ENCODE data around the gene MZB1. TPM values are rescaled to one million over a fixed set of nuclear protein-coding genes. Genes with fewer than 3 reads are reported as not detected.

The MZB1 gene
- total RNA-seq, 1 donor from 2014 or later, result 0.24 TPM

- DNase-seq (ENCODE audit: low spot score, unreplicated experiment), result peak; percentile 95
- Mint-ChIP-seq H3K36me3 (ENCODE audit: insufficient read depth) (peaks cover 13% of the 10 kb centered on the region), H3K4me1 (ENCODE audit: low read depth) (peaks cover 19% of the 10 kb centered on the region), H3K27me3 (no peaks in the 10 kb centered on the region), H3K27ac (peak within 1 kb of the TSS; percentile 100), H3K9me3 (ENCODE audit: low read depth) (no peaks in the 10 kb centered on the region), H3K4me3 (ENCODE audit: low read depth) (peak within 1 kb of the TSS; percentile 98)
- peak; percentile 67 for TF ChIP-seq CTCF (IDR thresholded peaks at IDR 0.05; ENCODE audit: unreplicated experiment)
Observed at GRCh38 chr5:139341689-139342422, 47.9 kb downstream of the MZB1 start, which contains the start of gene PAIP2. TSS of gene PAIP2 (plus strand) at chr5:139341854. CDS start at chr5:139363785, 21,931 bp downstream.

GRCh38 chr5:139341187-139341688 is 48.5 kb downstream of the MZB1 start:
- Mint-ChIP-seq H3K4me1 (ENCODE audit: low read depth) (peaks cover 19% of the 10 kb centered on the region), H3K27ac (peak overlapping the region; percentile 100), H3K9me3 (ENCODE audit: low read depth) (no peaks in the 10 kb centered on the region), H3K27me3 (no peaks in the 10 kb centered on the region), H3K36me3 (ENCODE audit: insufficient read depth) (peaks cover 11% of the 10 kb centered on the region), H3K4me3 (ENCODE audit: low read depth) (peak overlapping the region; percentile 98)
- no peak for TF ChIP-seq CTCF (IDR thresholded peaks at IDR 0.05; ENCODE audit: unreplicated experiment)
- no peak for DNase-seq (ENCODE audit: low spot score, unreplicated experiment)

- peak overlapping the region; percentile 26 for H3K4me3 Mint-ChIP-seq (ENCODE audit: low read depth)
- TF ChIP-seq CTCF (IDR thresholded peaks at IDR 0.05; ENCODE audit: unreplicated experiment), result no peak
- H3K27ac Mint-ChIP-seq, result peak overlapping the region; percentile 49
- H3K9me3 Mint-ChIP-seq (ENCODE audit: low read depth), result no peaks in the 10 kb centered on the region
- H3K27me3 Mint-ChIP-seq, result no peaks in the 10 kb centered on the region
- H3K4me1 Mint-ChIP-seq (ENCODE audit: low read depth), result peaks cover 19% of the 10 kb centered on the region
- H3K36me3 Mint-ChIP-seq (ENCODE audit: insufficient read depth), result peaks cover 6% of the 10 kb centered on the region
- DNase-seq (ENCODE audit: low spot score, unreplicated experiment), result no peak
Observed at GRCh38 chr5:139340051-139340450, 49.7 kb downstream of the MZB1 start.

Other genes starting within 250 kb of the MZB1 start
- gene SIL1, start 191.5 kb downstream of the MZB1 start, total RNA-seq, result 26.0 and 26.7 TPM in 2 replicates
- 324 and 336 TPM in 2 replicates for gene MATR3, start 96.2 kb downstream of the MZB1 start, total RNA-seq
- gene PAIP2, start 48.1 kb downstream of the MZB1 start, total RNA-seq, result 92.3 and 97.4 TPM in 2 replicates
- 0.20 and 0.48 TPM in 2 replicates for gene SLC23A1, start 6.6 kb downstream of the MZB1 start, total RNA-seq
- 2.0 and 2.2 TPM in 2 replicates for gene PROB1, start 5.2 kb upstream of the MZB1 start, total RNA-seq
- gene SPATA24, start 14.2 kb upstream of the MZB1 start, total RNA-seq, result 13.9 and 14.0 TPM in 2 replicates
- gene DNAJC18, start 49.6 kb upstream of the MZB1 start, total RNA-seq, result 23.1 and 23.3 TPM in 2 replicates
- gene ECSCR, start 72.8 kb upstream of the MZB1 start, total RNA-seq, result not detected in 2 replicates
- gene SMIM33, start 81.1 kb upstream of the MZB1 start, total RNA-seq, result not detected in 2 replicates
- gene STING1, start 92.8 kb upstream of the MZB1 start, total RNA-seq, result 0.53 TPM in 1 of 2 replicates, not detected in the other
- 147 and 155 TPM in 2 replicates for gene UBE2D2, start 171.4 kb upstream of the MZB1 start, total RNA-seq

All from progenitor cell of endocrine pancreas (in vitro differentiated cells).